GM23338 (cell line): ENCODE measurements around the gene EFS.

Experiments
- CTCF ChIP-seq, 2 experiments: fragments of 200-600 bp in 1 of 2; sonication (generic) in 1 of 2; conservative IDR thresholded peaks; 2 replicates each; pipeline versions ENCODE4 v1.5.1 to v1.6.1; 2016 to 2017; ENCODE audit warnings: antibody characterized with exemption in 2 of 2, low read depth in 2 of 2, mild to moderate bottlenecking in 2 of 2, moderate library complexity in 1 of 2
- EZH2 ChIP-seq: fragments of 200-600 bp; sonication (generic); IDR thresholded peaks from one replicate; pipeline ENCODE4 v1.8.0; 2017; ENCODE audit warnings: antibody characterized with exemption, mild to moderate bottlenecking, low read depth; ENCODE audit not compliant: unreplicated experiment
- EZH2phosphoT487 ChIP-seq: fragments of 200-600 bp; sonication (generic); IDR thresholded peaks from one replicate; pipeline ENCODE4 v1.8.1; 2018; ENCODE audit warnings: antibody characterized with exemption; ENCODE audit not compliant: unreplicated experiment
- REST ChIP-seq: IDR thresholded peaks from one replicate; pipeline ENCODE4 v1.6.1; 2018; ENCODE audit warnings: antibody characterized with exemption; ENCODE audit not compliant: unreplicated experiment

- TF ChIP-seq REST (no peak), CTCF (conservative IDR thresholded peaks at IDR 0.05; ENCODE audit: low read depth in 2 of 2) (no peak), EZH2phosphoT487 (no peak), EZH2 (no peak)
Observed at GRCh38 chr14:23377573-23378563, 12.9 kb upstream of the EFS start.
